SK-N-SH treated with all-trans-retinoic acid at 6 μM for 48 hours (cell line): ENCODE data around the gene ELOA.

Source experiments
- ATAC-seq: fragments of 200-7000 bp; cut with Tn5 transposase; 3 replicates; pipeline ENCODE4 v1.9.1; 2020; ENCODE audit warnings: mild to moderate bottlenecking, moderate library complexity
- ARNTL ChIP-seq: fragments of 450-650 bp; formaldehyde crosslinking; IDR thresholded peaks from 2 replicates; pipeline ENCODE4 v1.5.0; 2020; ENCODE audit warnings: low read depth, mild to moderate bottlenecking, moderate library complexity, borderline replicate concordance
- BACH2 ChIP-seq: fragments of 250-450 bp; sonication (Bioruptor Pico); IDR thresholded peaks from 2 replicates; pipeline ENCODE4 v1.9.0; 2021; ENCODE audit warnings: mild to moderate bottlenecking, borderline replicate concordance
- CREB5 ChIP-seq: fragments of 250-450 bp; sonication (Bioruptor Pico); IDR thresholded peaks from 2 replicates; pipeline ENCODE4 v1.5.1; 2020; ENCODE audit warnings: low read depth, mild to moderate bottlenecking, moderate library complexity
- CSDC2 ChIP-seq: fragments of 250-450 bp; sonication (Bioruptor Pico); IDR thresholded peaks from 2 replicates; pipeline ENCODE4 v1.5.0; 2020; ENCODE audit warnings: mild to moderate bottlenecking, moderate library complexity
- ESRRG ChIP-seq: fragments of 250-450 bp; sonication (Bioruptor Pico); IDR thresholded peaks from 2 replicates; pipeline ENCODE4 v1.6.1; 2021; ENCODE audit warnings: mild to moderate bottlenecking
- GLIS3 ChIP-seq: fragments of 250-450 bp; sonication (Bioruptor Pico); IDR thresholded peaks from 2 replicates; pipeline ENCODE4 v1.5.0; 2020; ENCODE audit warnings: mild to moderate bottlenecking, moderate library complexity
- ISL1 ChIP-seq: fragments of 250-450 bp; sonication (Bioruptor Pico); IDR thresholded peaks from 2 replicates; pipeline ENCODE4 v2.1.2; 2022; ENCODE audit warnings: mild to moderate bottlenecking, moderate library complexity
- OSR1 ChIP-seq: fragments of 250-450 bp; sonication (Bioruptor Pico); IDR thresholded peaks from 2 replicates; pipeline ENCODE4 v1.8.0; 2022; ENCODE audit warnings: moderate library complexity, mild to moderate bottlenecking, inconsistent platforms
- PPARA ChIP-seq: fragments of 250-450 bp; sonication (Bioruptor Pico); IDR thresholded peaks from 2 replicates; pipeline ENCODE4 v1.5.0; 2020; ENCODE audit warnings: mild to moderate bottlenecking, borderline replicate concordance
- RARB ChIP-seq: fragments of 250-450 bp; sonication (Bioruptor Pico); IDR thresholded peaks from 2 replicates; pipeline ENCODE4 v1.8.0; 2021; ENCODE audit warnings: mild to moderate bottlenecking, moderate library complexity
- TCF4 ChIP-seq: fragments of 250-450 bp; sonication (Bioruptor Pico); IDR thresholded peaks from 2 replicates; pipeline ENCODE4 v1.8.0; 2021; ENCODE audit warnings: mild to moderate bottlenecking, moderate library complexity, borderline replicate concordance
- TOX ChIP-seq: fragments of 250-450 bp; sonication (Bioruptor Pico); IDR thresholded peaks from 2 replicates; pipeline ENCODE4 v1.8.0; 2021; ENCODE audit warnings: mild to moderate bottlenecking, moderate library complexity, borderline replicate concordance
- ZC3H10 ChIP-seq: fragments of 250-450 bp; sonication (Bioruptor Pico); IDR thresholded peaks from 2 replicates; pipeline ENCODE4 v1.5.1; 2021; ENCODE audit warnings: mild to moderate bottlenecking, moderate library complexity
- ZFP3 ChIP-seq: fragments of 250-450 bp; sonication (Bioruptor Pico); IDR thresholded peaks from 2 replicates; pipeline ENCODE4 v1.5.0; 2020; ENCODE audit warnings: mild to moderate bottlenecking, moderate library complexity
- ZNF565 ChIP-seq: fragments of 450-650 bp; formaldehyde crosslinking; conservative IDR thresholded peaks from 2 replicates; pipeline ENCODE4 v1.5.0; 2020; ENCODE audit warnings: low read depth, mild to moderate bottlenecking, moderate library complexity
- ZNF70 ChIP-seq: fragments of 450-650 bp; formaldehyde crosslinking; IDR thresholded peaks from 2 replicates; pipeline ENCODE4 v1.5.0; 2020; ENCODE audit warnings: mild to moderate bottlenecking, moderate library complexity
- ZNF8 ChIP-seq: fragments of 450-650 bp; formaldehyde crosslinking; IDR thresholded peaks from 2 replicates; pipeline ENCODE4 v1.5.0; 2020; ENCODE audit warnings: mild to moderate bottlenecking, moderate library complexity
- TF ChIP-seq, protein P1 (sequence below): fragments of 250-450 bp; sonication (Bioruptor Pico); IDR thresholded peaks from 2 replicates; pipeline ENCODE4 v1.5.1; 2021; ENCODE audit warnings: mild to moderate bottlenecking, moderate library complexity
- TF ChIP-seq, protein P2 (sequence below): fragments of 250-450 bp; sonication (Bioruptor Pico); IDR thresholded peaks from 2 replicates; pipeline ENCODE4 v1.5.0; 2020; ENCODE audit warnings: mild to moderate bottlenecking, moderate library complexity
- TF ChIP-seq, protein P3 (sequence below): fragments of 250-450 bp; sonication (Bioruptor Pico); IDR thresholded peaks from 2 replicates; pipeline ENCODE4 v1.8.0; 2020; ENCODE audit warnings: mild to moderate bottlenecking, moderate library complexity, borderline replicate concordance
- TF ChIP-seq, protein P4 (sequence below): fragments of 250-450 bp; sonication (Bioruptor Pico); IDR thresholded peaks from 2 replicates; pipeline ENCODE4 v1.8.0; 2021; ENCODE audit warnings: low read depth, mild to moderate bottlenecking, moderate library complexity, borderline replicate concordance

Gene ELOA

GRCh38 chr1:23797478-23798448 lies 54.5 kb downstream of the ELOA start:
- no peak for ATAC-seq
- TF ChIP-seq BACH2 (no peak), TOX (CRISPR knock-in tag) (no peak), CSDC2 (no peak), ISL1 (CRISPR knock-in tag) (no peak), TCF4 (CRISPR knock-in tag) (no peak), ZNF70 (CRISPR knock-in tag) (no peak), ZFP3 (CRISPR knock-in tag) (no peak), RARB (no peak), ZNF8 (CRISPR knock-in tag) (no peak), OSR1 (CRISPR knock-in tag) (no peak), ZC3H10 (CRISPR knock-in tag) (no peak), ARNTL (CRISPR knock-in tag) (no peak), ZNF565 (CRISPR knock-in tag) (no peak), PPARA (no peak), ESRRG (CRISPR knock-in tag) (no peak), CREB5 (CRISPR knock-in tag) (no peak)
- TF ChIP-seq, protein P1, sequence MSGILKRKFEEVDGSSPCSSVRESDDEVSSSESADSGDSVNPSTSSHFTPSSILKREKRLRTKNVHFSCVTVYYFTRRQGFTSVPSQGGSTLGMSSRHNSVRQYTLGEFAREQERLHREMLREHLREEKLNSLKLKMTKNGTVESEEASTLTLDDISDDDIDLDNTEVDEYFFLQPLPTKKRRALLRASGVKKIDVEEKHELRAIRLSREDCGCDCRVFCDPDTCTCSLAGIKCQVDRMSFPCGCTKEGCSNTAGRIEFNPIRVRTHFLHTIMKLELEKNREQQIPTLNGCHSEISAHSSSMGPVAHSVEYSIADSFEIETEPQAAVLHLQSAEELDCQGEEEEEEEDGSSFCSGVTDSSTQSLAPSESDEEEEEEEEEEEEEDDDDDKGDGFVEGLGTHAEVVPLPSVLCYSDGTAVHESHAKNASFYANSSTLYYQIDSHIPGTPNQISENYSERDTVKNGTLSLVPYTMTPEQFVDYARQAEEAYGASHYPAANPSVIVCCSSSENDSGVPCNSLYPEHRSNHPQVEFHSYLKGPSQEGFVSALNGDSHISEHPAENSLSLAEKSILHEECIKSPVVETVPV (CRISPR knock-in tag): no peak
- TF ChIP-seq, protein P2, sequence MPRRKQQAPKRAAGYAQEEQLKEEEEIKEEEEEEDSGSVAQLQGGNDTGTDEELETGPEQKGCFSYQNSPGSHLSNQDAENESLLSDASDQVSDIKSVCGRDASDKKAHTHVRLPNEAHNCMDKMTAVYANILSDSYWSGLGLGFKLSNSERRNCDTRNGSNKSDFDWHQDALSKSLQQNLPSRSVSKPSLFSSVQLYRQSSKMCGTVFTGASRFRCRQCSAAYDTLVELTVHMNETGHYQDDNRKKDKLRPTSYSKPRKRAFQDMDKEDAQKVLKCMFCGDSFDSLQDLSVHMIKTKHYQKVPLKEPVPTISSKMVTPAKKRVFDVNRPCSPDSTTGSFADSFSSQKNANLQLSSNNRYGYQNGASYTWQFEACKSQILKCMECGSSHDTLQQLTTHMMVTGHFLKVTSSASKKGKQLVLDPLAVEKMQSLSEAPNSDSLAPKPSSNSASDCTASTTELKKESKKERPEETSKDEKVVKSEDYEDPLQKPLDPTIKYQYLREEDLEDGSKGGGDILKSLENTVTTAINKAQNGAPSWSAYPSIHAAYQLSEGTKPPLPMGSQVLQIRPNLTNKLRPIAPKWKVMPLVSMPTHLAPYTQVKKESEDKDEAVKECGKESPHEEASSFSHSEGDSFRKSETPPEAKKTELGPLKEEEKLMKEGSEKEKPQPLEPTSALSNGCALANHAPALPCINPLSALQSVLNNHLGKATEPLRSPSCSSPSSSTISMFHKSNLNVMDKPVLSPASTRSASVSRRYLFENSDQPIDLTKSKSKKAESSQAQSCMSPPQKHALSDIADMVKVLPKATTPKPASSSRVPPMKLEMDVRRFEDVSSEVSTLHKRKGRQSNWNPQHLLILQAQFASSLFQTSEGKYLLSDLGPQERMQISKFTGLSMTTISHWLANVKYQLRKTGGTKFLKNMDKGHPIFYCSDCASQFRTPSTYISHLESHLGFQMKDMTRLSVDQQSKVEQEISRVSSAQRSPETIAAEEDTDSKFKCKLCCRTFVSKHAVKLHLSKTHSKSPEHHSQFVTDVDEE: no peak
- TF ChIP-seq, protein P3, sequence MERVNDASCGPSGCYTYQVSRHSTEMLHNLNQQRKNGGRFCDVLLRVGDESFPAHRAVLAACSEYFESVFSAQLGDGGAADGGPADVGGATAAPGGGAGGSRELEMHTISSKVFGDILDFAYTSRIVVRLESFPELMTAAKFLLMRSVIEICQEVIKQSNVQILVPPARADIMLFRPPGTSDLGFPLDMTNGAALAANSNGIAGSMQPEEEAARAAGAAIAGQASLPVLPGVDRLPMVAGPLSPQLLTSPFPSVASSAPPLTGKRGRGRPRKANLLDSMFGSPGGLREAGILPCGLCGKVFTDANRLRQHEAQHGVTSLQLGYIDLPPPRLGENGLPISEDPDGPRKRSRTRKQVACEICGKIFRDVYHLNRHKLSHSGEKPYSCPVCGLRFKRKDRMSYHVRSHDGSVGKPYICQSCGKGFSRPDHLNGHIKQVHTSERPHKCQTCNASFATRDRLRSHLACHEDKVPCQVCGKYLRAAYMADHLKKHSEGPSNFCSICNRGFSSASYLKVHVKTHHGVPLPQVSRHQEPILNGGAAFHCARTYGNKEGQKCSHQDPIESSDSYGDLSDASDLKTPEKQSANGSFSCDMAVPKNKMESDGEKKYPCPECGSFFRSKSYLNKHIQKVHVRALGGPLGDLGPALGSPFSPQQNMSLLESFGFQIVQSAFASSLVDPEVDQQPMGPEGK (CRISPR knock-in tag): no peak
- TF ChIP-seq, protein P4, sequence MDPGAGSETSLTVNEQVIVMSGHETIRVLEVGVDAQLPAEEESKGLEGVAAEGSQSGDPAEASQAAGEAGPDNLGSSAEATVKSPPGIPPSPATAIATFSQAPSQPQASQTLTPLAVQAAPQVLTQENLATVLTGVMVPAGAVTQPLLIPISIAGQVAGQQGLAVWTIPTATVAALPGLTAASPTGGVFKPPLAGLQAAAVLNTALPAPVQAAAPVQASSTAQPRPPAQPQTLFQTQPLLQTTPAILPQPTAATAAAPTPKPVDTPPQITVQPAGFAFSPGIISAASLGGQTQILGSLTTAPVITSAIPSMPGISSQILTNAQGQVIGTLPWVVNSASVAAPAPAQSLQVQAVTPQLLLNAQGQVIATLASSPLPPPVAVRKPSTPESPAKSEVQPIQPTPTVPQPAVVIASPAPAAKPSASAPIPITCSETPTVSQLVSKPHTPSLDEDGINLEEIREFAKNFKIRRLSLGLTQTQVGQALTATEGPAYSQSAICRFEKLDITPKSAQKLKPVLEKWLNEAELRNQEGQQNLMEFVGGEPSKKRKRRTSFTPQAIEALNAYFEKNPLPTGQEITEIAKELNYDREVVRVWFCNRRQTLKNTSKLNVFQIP (CRISPR knock-in tag): no peak

GRCh38 chr1:23798662-23799142 lies 55.4 kb downstream of the ELOA start:
- ATAC-seq: no peak
- TF ChIP-seq GLIS3 (CRISPR knock-in tag) (no peak), OSR1 (CRISPR knock-in tag) (no peak), ZC3H10 (CRISPR knock-in tag) (no peak), ZFP3 (CRISPR knock-in tag) (no peak), ZNF565 (CRISPR knock-in tag) (no peak), ISL1 (CRISPR knock-in tag) (no peak), CSDC2 (no peak), ARNTL (CRISPR knock-in tag) (no peak), ESRRG (CRISPR knock-in tag) (no peak), ZNF70 (CRISPR knock-in tag) (no peak), TOX (CRISPR knock-in tag) (no peak)
- TF ChIP-seq, protein P3 (CRISPR knock-in tag): no peak
- TF ChIP-seq, protein P4 (CRISPR knock-in tag): no peak
- TF ChIP-seq, protein P2: no peak
